Measurements from ENCODE around the gene TENM4.

TENM4 gene

DNA sequence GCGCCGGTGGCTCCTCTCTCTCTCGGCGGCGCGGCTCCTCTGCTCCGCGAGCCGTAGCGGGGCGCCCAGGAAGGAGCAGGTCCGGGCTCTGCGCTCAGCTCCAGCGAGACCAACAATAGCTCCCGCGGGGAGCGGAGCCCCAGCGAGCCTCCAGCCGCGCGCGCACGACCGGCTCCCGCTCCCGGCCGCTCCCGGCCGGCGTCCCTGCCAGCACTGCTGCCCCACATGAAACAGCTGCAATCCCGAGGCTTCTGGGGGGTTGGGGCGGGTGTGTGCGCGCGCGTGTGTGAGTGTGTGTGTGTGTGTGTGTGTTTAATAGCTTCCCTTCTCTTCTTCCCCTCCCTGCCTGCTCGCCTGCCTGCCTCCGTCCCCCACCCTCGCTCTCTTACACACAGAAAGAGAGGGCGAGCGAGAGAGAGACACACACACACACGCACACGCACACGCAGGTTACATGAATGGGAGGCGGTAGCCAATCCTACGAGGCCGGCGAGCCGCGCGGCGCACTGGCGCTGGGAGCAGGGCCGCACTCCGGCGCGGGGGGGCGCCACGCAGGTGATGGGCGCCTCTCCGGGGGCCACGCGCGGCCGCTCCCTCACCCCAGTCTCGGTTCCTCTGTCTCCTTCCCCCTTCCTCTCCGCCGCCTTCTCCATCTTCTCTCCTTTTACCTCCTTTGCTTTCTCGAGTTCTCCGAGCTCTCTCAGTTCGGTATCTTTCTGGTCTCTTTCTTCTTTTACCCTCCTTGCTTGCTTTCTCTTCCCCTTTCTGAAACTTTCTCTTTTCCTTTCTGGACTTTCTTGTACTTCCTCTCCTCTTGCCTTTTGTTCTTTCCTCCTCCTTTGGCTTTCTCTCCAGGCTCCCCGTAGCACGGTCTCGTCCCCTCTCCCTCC is at the start of gene TENM4:
Gene TENM4 (minus strand): TSS at position 460 of the 890 bp plus-strand sequence. CDS start 371,086 bp downstream, outside the sequence.
- peak; percentile 47 for DNase-seq

DNA sequence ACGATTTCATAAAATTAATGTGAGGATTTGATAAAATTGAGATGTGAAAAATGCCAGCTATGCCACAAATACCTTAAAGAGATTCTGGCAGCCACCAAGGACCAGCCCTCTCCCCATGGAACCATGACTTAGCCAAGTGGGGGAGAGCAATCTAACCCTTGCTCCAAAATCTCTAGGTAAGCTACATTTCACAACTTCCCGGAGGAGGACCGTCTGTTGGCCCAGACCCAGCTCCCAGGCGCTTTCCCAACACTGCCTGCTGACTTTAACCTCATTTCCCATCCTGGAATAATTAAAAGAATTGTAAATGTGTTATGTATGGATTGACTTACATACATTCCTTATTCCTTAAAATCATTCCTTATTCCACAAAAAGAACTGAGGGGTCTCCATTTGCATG is 47.5 kb upstream of the TENM4 start:
- no peak for DNase-seq

DNA sequence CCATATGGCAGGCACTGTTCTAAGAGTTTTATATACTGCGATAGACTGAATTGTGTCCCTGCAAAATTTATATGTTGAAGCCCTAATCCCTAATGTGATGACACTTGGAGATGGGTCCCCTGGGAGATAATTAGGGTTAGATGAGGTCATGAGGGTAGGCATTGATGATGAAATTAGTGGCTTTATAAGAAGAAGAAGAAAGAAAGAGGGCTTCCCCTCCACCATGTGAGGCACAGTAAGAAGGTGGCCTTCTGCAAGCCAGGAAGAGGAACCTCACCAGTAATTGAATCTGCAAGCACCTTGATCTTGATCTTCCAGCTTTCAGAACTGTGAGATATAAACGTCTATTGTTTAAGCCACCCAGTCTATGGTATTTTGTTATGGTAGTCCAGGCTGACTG is 46.6 kb upstream of the TENM4 start:
- no peak for DNase-seq

DNA sequence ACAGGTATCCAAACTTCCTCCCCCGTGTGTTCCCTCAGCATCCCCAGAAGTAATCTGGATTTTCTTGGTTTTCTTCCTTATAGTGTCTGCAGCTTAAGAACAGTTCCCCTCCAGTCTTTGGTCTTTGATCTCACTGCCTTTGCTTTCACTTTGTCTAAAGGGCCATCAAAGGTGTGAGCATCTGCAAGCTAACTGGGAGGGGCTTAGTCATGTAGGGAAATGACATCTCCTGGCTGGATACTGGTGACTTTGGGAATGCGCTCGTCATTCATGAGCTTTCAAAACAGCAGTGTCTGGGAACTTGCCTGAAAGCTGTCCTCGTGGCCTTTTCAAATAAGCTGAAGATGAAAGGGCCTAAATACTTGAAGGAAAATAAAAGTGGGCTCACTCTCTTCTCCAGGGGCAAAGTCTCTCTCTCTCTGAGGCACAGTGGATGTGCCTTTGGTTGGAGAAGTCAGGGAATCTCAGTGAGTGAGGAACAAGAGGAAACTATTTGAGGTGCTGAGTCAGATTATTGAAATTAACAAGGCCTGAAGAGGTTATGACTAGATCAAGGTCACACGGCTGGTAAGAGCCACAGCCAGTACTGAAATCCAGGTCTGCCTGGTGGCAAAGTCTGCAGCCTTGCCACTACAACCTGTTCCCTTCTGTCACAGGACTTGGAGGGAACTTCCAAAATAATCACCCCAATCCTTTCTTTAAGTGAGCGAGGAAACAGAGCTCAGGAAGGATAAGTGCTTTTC is 45.6 kb upstream of the TENM4 start:
- no peak for DNase-seq

DNA sequence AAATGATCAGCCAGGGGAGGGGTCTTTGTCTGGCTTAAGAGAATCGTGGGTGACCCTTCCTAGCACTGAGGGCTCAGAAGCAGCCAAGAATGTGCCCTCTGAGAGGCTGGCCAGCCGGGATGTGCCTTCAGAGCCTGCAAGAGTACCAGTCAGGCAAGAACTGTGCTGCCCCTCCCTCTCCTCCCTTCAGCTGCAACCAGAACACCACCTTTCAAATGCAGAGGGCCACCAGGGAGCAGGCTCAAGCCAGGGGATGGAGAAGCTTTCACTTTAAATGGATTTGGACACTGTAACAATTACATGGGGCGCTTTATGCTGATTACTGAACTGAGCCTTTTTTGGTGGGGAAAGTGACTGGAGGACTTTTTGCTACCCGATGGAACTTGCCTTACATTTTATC is 44.9 kb upstream of the TENM4 start:
- no peak for DNase-seq

DNA sequence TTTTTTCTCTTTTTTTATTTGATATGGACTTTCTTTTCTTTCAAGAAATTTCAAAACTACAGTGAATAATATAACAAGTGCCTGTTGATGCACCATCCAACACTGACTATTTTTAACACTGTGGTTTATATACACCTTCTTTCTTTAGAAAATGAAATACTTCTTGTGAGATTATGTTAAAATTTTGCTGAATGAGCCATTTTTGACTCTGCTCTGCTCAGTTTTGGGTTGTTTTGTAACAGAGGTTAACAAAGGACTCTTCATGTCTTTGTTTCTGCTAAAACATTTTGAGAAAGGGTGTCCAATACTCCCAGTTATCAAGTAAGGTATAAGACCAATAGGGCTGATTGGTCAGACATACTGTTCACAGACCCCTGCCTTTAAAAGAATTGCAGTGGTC is 44.0 kb upstream of the TENM4 start:
- no peak for DNase-seq

DNA sequence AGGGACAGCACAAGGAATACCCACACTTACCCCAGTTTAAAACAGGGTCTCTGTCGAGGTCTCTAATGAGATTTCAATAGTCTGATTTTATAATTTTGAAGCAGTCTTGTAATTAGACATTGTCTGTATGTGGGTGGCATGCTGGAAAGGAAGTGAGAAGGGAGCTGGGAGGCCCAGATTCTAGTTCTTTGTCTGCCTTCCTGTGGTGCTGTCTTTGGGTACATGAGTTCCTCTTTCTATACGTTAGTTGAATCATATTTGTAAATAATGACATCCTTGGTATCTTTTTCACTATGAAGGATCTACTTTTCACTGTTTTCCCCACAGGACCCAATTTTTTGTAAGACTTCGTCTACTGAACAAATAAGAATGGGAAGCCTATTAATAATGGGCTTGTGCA is 42.0 kb upstream of the TENM4 start:
- no peak for DNase-seq

DNA sequence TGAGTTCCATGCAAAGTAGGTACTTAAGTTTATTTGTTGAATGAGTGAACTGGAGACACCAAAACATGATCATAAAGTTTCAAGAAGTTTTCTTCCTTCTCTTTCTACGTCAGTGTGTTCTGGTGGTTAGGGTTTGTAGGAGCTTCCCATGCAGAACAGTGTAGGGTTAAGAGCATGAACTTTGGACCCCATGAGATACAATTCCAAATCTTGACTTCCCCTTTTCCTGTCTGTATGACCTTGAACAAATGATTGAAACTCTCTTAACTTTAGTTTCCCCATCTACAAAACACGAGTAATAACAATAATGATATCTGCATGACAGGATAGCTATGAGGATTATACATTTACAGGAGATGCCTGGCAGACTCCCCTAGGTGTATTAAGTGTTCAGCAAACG is 41.0 kb upstream of the TENM4 start:
- no peak for DNase-seq

DNA sequence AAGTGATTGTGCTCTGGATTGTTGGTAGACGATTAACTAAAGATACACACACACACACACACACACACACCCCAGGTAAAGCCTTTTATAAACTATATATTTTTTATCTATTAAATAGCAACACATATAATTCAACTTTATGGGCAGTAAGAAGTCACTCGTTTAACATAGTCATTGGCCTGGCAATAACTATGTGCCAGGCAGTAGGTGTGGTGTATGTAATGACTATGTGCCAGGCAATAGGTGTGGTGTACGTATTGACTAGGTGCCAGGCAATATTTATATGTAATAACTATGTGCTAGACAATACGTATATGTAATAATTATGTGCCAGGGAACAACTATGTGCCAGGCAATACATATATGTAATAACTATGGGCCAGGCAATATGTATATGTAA is 40.0 kb upstream of the TENM4 start:
- DNase-seq: no peak

DNA sequence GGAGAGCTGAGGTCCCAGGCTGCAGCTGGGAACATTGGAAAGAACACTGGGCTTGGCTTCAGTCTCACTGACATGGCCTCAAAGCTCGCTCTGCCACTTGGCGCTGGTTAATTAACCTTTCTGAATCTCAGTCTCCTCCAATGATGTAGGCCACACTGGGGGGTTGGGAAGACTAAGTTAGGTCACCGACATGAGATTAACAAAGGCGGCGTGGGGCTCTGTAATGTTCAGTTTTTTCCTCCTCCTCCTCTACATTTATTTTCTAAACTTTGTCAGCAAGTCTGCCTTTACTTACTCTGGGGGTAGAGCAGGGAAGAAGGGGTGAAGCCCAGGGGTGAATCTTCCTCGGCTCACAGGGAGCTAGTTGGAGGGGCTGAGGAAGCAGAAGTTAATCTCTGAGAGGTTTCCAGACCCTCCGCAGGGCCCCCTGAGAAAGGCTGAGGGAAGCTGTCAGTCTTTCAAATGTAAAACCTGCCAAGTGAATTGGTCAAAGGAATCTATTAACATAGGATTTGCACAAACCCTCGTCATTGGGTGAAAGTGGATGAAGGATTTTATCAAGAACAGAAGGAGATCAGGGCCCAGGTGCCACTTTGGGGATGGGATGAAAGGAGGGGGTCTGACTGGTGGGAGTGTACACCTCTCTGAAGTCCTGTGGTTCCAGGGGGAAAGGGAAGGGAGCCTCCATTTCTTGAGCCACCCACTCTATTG is 32.1 kb upstream of the TENM4 start:
- no peak for DNase-seq

DNA sequence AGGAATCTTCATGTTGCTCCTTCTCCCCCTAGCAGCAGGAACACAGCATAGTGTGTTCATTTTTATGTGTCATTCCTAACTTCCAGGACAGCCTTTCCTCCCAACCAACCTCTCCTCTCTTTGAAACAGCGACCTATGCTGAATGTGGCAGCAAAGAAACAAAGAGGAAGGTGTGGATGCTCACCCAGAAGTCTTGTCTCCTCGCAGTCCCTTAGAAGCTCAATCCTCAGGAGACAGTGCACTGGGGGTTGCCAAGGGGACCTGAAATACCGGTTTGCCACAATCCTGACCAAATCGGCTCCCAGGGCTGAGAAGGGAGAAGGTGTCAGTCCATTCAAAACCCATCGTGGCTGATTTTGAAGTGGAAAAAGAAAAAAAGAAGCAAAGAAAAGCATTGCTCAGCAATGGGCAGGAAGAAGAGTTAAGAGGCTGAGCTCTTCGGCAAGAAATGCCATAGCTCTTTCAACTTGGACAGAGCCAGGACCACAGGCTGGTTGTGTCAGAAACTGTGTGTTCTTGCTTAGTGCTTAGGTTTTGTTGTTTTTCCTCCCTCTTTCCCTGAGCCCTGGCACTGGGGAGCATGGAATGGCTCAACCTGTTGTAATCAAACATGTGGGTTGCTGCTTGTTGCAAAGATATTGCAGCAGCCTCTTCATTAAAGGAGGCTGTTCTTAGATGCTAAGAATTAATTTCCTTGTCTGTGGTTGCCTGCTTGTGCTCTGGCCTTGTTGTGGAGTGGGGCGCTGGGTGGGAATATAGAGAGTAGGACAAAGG is 30.4 kb upstream of the TENM4 start:
- no peak for DNase-seq

DNA sequence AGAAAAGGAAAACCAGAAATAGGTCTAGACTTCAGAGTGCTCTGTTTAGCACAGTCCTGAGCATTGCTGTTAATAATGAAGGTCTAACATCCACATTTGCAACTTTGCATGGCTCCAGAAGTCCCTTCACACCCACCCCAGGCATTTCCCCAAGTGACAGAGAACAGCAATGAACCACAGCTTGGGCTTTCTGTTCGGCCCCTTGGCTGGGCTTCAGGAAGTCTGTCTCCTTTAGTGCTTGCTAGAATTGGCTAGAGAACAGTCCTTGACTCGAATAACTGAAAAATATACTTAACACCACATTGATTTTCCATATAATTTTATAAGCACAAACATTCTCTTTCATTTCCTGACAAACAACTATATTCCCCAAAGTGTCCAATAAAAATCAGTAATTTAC is 29.3 kb upstream of the TENM4 start:
- DNase-seq: no peak

DNA sequence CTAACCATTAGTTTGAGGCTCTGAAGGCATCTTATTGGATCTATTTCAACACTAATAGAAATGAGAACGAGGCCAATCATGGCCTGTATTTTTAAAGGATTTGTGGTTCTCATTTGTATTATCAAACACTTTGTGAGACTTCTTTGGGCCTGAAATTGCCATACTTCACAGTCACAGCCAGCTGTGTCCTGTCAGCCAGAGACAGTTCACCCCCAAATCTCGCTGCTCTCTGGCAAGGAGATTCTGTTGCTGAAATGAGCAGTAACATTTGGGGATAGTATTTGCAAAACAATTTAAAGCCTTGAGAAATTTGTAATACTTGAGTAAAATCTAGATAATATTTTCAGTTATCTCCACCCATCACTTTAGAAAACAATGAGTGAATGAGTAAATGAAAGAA is 26.9 kb upstream of the TENM4 start:
- DNase-seq: no peak

DNA sequence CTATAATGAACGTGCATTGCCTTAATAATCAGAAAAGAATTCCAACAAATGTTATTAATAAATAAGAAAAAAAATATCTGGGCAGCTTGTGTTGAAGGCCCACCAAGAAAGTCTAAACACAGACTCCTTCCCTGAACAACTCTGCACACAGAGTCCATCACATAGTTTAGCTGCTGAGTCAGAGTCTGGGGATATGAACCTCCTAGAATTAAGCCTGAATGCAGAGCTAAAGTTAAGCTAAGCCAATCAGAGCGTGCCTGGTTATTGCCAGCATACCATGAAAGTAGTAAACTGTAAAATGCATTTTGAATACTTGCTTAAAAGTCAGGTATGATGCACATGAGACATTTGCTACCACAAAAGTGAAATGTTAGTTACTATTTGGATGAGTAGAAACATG is 25.6 kb upstream of the TENM4 start:
- DNase-seq: no peak

DNA sequence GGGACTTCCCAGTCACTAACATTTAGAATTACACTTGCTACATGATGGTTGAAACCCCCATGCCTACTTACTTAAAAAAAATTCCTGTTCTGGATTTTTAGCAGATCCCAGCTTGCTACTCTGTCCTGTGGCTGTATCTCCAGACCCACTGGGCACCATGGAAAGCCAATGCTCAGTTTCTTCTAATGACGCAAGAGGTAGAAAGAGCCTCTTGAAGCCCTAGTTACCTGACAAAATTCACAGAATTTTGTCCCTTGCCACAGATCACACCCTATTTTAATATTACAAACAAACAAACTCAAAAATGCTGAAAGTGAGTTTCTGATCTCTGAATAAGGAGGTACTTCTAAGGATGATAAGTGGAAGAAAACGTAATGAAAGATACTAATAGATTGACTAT is 24.3 kb upstream of the TENM4 start:
- DNase-seq: no peak

DNA sequence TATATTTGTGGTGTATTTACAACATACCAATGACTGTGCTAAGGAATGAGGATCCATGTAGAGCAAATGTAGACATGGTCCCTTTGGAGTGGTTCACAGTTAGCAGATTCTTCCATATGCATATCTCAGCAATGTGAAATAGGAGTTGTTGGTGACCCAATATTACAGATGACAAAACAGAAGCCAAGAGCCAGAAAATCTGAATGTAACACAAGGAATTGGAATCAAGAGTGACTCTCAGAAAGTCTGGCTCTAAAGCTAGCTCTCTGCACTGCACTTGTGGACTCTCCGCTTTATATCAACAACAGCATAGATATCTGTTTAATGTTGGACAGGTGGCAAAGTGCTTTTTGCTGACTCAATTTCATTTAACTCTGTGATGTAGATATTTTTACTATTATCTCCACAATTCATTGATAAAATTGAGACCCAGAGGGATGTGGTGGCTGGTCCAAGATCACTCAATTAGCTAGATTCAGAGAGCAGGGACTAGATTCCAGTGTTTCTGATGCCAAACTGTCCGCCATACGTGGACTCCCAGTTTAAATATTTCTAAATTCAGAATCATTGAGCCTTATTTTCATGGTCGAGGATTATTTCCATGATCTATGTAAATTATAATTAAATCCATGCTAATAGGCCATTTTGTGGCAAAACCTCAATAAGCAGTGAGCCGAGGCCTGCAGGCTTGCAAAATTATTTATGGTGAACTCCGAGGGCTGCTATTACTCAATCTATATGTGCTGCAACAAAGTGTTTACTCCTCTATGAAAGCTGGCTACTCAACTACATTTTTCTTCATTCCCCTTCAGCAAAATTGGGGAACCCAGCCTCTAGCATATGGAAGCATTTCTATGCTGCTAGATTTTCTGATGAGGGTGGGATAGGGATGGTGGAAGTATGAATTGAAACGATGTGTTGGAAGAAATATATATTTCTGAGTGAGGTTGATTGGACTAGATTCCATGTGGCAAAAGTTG is 21.1 kb upstream of the TENM4 start:
- DNase-seq: no peak

DNA sequence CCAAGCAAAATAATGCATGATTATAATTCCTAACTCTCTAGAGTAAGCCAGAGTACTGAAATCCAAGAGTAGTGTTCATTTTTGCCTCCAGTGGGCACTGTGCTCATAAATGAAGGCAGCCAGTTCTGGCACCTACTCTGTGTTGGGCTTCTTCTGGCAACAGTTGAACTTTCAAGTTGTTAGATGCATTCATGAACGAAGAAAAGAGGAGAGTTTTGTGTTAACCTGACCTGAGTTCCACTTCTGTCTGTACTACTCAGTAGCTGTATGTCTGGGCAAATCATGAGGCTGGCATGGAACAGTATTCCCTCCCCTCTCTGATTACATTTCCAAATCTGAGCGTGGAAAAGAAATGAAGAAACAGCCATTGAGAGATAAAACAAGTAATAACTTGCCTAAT is 20.3 kb upstream of the TENM4 start:
- peak; percentile 7 for DNase-seq

DNA sequence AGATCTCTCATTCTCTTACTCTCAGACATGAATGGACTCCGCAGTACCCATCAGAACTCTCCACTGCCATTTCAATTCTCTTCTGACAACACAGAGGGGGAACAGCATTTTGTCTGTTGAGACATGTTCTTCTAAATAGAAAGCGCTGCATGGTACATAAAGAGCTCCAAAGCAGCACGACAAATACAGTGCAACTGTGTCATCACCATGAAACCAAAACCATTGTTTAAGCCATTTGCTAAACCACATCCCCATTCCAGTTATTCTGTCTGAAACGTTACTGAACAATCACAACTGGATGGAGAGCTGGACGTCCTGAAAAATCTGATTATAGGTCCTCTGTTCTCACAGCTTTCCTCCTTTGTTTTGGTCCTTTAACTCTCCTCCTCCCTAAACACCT is 17.9 kb upstream of the TENM4 start:
- DNase-seq: no peak

DNA sequence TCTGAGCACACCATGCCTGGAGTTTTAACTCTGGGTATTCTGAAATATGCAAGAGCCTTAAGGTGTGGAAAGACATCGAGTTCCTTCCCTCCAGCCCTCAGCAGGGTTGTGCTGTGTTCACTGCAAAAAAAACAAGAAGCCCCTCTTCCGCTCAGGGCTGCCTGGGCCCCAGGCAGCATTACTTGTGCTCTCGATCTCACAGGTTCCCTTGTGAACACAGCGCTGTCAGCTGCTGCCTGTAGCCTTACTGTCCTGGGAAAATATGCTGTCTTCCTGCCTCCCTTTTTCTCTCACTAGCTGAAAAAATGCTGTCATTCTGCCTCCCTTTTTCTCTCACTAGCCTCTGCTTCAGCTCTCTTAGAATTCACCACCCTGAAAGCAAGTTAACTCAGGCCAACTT is 15.7 kb upstream of the TENM4 start:
- DNase-seq: no peak

DNA sequence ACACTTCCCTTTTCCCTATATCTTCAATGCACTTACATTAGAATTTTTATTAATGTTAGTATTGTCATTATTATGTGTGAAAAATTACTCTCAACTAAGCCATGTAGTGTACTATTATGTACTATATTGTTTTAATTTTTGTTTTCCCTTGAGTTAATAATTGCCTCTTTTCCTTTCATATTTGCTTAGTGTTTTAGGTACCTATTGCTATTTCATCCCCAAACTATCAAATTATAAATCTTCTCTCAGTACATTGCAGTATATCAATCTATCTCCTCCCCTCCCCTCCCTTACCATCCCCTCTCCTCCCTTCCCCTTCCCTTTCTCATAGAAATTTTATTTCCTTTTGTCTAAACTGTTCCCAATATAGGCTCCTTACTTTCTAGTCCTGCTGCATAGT is 12.8 kb upstream of the TENM4 start:
- DNase-seq: no peak

DNA sequence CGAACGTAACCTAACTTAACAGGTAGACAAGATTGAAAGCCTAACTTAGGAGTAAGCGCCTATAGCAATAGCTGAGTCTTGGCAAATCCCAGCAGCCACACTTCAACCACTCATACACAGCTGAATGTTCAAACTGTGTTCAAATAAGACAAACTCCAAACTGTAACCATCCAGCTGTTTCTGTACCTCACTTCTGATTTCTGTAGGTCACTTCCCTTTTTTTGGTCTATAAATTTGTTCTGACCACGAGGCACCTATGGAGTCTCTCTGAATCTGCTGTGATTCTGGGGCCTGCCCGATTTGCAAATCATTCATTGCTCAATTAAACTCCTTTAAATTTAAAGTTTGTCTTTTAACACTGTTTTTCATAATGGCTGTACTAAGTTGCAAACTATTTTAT is 8.2 kb upstream of the TENM4 start:
- no peak for DNase-seq

All from NCI-H1694 treated with DMSO at 0.1 percent for 48 hours (cell line).